ENCODE data around the gene KLHL5.

KLHL5 gene

DNA sequence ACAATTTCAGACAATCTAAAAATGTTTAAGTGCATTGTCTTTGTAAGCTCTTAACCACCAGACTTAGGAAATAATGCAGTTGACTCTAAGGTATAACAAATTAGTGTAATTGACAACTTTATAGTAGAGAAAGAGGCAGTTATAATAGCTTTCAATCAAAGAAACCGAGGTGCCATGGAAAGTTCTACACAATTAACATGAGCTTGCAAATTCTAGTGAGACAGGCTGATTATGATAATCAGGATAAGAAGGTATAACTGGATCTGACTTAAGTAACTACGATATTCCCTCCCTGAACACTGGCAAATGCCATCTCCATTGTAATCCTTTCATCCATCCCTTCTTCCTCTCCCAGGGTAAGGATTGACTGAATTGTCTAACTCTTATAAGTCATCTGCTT lies 11.4 kb upstream of the KLHL5 start:
- DNase-seq (ENCODE audit: low spot score in 2 of 2), result no peak
- in situ Hi-C loops (cut with MboI; ENCODE audit: low sequenced_read_pairs), result no loop called here
- peaks cover 45% of the 10 kb centered on the region for H3K4me1 ChIP-seq
- no peaks in the 10 kb centered on the region for H3K9me3 ChIP-seq
- no peaks in the 10 kb centered on the region; the same call in 1 of the 2 replicates for H3K36me3 ChIP-seq (replicated peaks)
- no peaks in the 10 kb centered on the region for H3K27me3 ChIP-seq (ENCODE audit: low read depth)
- H3K4me3 ChIP-seq, result no peak overlapping the region

DNA sequence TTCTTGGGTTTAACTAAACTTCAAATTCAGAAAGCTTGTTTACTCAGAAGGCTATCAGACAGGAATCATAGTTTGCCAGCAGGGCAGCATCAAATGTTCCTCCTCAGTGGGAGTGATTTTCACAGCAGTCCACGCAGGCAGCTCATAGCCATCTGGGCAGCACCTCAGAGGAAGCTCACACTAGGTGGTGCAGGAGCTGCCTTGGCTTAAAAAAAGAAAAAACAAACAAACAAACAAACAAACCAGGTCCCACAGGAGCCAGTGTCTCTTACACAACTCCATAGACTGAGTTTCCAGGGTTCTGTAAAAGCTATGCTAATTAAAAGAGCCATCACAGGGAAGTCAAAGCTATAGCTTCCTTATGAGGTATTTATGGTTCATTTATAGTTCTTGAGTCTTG lies 10.5 kb upstream of the KLHL5 start:
- peaks cover 45% of the 10 kb centered on the region for H3K4me1 ChIP-seq
- in situ Hi-C loops (cut with MboI; ENCODE audit: low sequenced_read_pairs), result no loop called here
- H3K27me3 ChIP-seq (ENCODE audit: low read depth), result no peaks in the 10 kb centered on the region
- DNase-seq (ENCODE audit: low spot score in 2 of 2), result no peak
- H3K36me3 ChIP-seq (replicated peaks), result no peaks in the 10 kb centered on the region; the same call in 1 of the 2 replicates
- H3K4me3 ChIP-seq, result no peak overlapping the region
- H3K9me3 ChIP-seq, result no peaks in the 10 kb centered on the region

DNA sequence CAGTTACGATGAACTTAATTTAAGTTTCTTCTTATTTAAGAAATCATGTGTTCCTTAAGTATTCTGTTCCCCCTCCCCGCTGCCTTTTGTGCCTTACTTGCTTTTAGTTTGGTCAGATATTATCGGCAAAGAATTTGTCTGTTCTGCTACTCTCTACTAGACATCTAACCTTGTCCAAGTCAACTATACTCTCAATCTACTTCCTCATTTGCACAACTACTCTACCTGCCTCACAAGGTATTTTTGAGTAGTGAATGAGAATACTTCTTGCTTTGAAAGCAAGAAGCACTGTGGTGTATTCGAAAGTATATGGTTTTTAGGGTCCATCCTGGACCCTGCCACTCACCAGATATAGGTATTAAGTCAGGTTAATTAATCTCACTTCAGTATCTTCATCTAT lies 8.0 kb upstream of the KLHL5 start:
- no peak overlapping the region for H3K4me3 ChIP-seq
- no peaks in the 10 kb centered on the region for H3K27me3 ChIP-seq (ENCODE audit: low read depth)
- H3K36me3 ChIP-seq (replicated peaks), result no peaks in the 10 kb centered on the region; the same call in 1 of the 2 replicates
- peaks cover 31% of the 10 kb centered on the region for H3K4me1 ChIP-seq
- no peaks in the 10 kb centered on the region for H3K9me3 ChIP-seq
- in situ Hi-C loops (cut with MboI; ENCODE audit: low sequenced_read_pairs), result no loop called here
- no peak for DNase-seq (ENCODE audit: low spot score in 2 of 2)

DNA sequence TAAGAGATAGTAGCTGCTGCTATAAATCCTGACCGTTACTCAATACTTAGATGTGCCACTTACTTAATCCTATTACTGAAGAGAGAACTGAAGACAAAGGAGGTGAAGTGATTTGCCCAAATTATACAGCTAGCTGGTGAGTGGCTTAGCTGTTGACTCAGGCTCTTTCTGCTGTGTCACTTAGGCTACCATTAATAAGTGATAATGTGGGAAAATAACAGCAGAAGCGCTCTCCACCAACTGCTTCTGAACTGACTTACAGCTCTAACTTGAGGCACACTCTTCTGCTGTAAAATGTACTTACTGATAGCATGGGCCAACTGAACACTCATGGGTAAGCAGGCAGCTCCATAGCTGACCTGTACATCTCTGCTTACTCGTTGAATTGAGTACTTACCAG lies 7.5 kb upstream of the KLHL5 start:
- Histone ChIP-seq H3K4me3 (no peak overlapping the region), H3K27me3 (ENCODE audit: low read depth) (no peaks in the 10 kb centered on the region), H3K4me1 (peaks cover 28% of the 10 kb centered on the region), H3K36me3 (replicated peaks) (no peaks in the 10 kb centered on the region), H3K9me3 (no peaks in the 10 kb centered on the region)
- peak; percentile 30 to 85 for DNase-seq (ENCODE audit: low spot score in 2 of 2)
- in situ Hi-C loops (cut with MboI; ENCODE audit: low sequenced_read_pairs), result no loop called here

DNA sequence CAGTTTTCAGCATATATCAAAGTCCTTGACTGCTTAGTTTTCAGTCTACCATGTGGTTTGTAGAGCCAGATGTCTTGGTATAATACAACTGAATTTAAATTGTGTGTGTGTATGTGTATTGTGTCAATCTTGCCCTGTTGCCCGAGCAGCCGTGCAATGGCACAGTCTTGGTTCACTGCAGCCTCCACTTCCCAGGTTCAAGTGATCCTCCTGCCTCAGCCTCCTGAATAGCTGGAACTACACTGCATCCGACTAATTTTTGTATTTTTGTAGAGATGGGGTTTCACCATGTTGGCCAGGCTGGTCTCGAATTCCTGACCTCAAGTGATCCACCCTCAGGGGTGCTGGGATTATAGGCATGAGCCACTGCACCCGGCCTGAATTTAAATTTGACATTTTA lies 6.0 kb upstream of the KLHL5 start:
- H3K9me3 ChIP-seq, result no peaks in the 10 kb centered on the region
- no peak for DNase-seq (ENCODE audit: low spot score in 2 of 2)
- no peaks in the 10 kb centered on the region for H3K36me3 ChIP-seq (replicated peaks)
- H3K4me3 ChIP-seq, result no peak overlapping the region
- H3K4me1 ChIP-seq, result peaks cover 23% of the 10 kb centered on the region
- in situ Hi-C loops (cut with MboI; ENCODE audit: low sequenced_read_pairs), result no loop called here
- H3K27me3 ChIP-seq (ENCODE audit: low read depth), result no peaks in the 10 kb centered on the region

DNA sequence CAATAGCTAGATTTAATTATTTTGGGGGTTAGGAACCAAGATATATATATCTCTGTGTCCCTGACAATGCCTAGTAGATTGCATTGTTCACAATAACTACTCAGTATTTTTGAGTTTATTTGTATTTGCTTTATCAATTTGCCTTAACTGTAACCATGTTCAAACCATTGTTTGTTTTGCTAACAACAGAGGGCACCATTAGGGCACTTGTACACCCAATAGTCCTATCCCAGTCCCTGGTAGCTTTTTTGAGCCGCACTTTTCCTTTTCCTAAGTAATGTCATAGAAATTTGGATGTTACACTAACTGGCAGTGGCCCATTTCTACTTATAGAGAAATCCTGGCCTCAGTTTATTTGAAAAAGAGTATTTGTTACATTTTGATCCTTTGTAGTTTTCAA lies 575 bp upstream of the KLHL5 start:
- H3K36me3 ChIP-seq (replicated peaks), result no peaks in the 10 kb centered on the region
- H3K9me3 ChIP-seq, result no peaks in the 10 kb centered on the region
- no peaks in the 10 kb centered on the region for H3K27me3 ChIP-seq (ENCODE audit: low read depth)
- in situ Hi-C loops (cut with MboI; ENCODE audit: low sequenced_read_pairs), result no loop called here
- no peak for DNase-seq (ENCODE audit: low spot score in 2 of 2)
- peaks cover 30% of the 10 kb centered on the region for H3K4me1 ChIP-seq
- no peak overlapping the region for H3K4me3 ChIP-seq

DNA sequence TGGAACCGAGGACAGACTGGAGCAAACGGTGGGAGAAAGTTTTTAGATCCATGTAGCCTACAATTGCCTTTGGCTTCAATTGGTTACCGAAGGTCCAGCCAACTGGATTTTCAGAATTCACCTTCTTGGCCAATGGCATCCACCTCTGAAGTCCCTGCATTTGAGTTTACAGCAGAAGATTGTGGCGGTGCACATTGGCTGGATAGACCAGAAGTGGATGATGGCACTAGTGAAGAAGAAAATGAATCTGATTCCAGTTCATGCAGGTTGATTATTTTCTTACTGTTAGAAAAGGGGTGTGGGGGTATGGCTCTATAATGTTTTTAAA lies 702 bp downstream of the KLHL5 start:
- H3K27me3 ChIP-seq (ENCODE audit: low read depth), result no peaks in the 10 kb centered on the region
- DNase-seq (ENCODE audit: low spot score in 2 of 2), result no peak
- peaks cover 30% of the 10 kb centered on the region for H3K4me1 ChIP-seq
- in situ Hi-C loops (cut with MboI; ENCODE audit: low sequenced_read_pairs), result no loop called here
- H3K36me3 ChIP-seq (replicated peaks), result no peaks in the 10 kb centered on the region
- no peaks in the 10 kb centered on the region for H3K9me3 ChIP-seq
- peak overlapping the region; percentile 11 for H3K4me3 ChIP-seq

DNA sequence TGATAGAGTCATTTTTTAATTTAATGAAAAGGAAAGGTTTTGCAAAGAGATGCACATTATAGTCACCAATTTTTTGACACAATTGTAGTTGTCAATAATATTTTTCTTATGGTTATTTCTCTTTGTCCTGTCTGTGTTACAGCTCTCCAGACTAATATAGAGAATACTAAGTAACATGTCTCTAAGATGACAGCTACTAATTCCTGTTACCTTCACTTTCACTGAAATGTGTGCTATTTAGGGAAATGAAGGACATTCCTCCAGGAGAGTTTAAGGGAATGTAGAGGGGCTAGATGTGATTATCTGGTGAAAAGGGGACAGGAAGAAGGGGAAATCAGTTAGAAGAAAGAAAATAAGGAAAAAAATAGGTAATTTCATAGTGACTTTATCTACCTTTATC lies 1.4 kb downstream of the KLHL5 start:
- Histone ChIP-seq H3K4me3 (no peak overlapping the region), H3K27me3 (ENCODE audit: low read depth) (no peaks in the 10 kb centered on the region), H3K36me3 (replicated peaks) (no peaks in the 10 kb centered on the region), H3K9me3 (no peaks in the 10 kb centered on the region), H3K4me1 (peaks cover 30% of the 10 kb centered on the region)
- no peak for DNase-seq (ENCODE audit: low spot score in 2 of 2)
- in situ Hi-C loops (cut with MboI; ENCODE audit: low sequenced_read_pairs), result no loop called here

DNA sequence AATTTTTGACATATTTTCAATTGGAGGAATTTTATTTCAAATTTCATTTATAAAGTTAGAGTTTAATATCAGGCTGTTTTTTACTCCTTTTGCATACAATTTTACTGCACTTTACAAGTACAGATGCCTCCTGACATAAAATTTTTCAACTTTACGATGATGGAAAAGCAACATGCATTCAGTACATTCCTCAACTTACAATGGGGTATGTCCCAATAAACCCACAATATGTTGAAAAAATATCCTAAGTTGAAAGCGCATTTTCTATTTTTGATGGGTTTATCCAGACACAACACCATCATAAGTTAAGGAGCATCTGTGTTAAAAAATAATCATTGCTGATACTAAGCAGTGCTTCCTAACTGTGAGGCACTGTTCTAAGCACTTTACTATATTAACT lies 4.3 kb downstream of the KLHL5 start:
- no peak overlapping the region for H3K4me3 ChIP-seq
- H3K36me3 ChIP-seq (replicated peaks), result no peaks in the 10 kb centered on the region
- peaks cover 26% of the 10 kb centered on the region for H3K4me1 ChIP-seq
- in situ Hi-C loops (cut with MboI; ENCODE audit: low sequenced_read_pairs), result no loop called here
- H3K27me3 ChIP-seq (ENCODE audit: low read depth), result no peaks in the 10 kb centered on the region
- H3K9me3 ChIP-seq, result no peaks in the 10 kb centered on the region
- DNase-seq (ENCODE audit: low spot score in 2 of 2), result no peak

DNA sequence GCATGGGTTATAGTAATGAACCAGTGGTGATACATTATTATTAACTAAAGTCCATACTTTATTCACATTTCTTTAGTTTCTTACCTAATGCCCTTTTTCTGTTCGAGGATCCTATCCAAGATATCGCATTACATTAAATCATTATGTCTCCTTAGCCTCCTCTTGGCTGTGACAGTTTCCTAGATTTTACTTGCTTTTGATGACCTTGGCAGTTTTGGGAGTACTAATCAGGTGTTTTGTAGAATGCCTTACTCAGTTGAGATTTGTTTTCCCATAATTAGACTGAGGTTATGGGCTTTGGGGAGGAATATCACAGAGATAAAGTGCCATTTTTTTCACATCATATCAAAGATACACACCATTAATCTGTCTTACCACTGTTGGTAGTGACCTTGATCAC lies 5.0 kb downstream of the KLHL5 start:
- no peaks in the 10 kb centered on the region for H3K27me3 ChIP-seq (ENCODE audit: low read depth)
- no peaks in the 10 kb centered on the region for H3K9me3 ChIP-seq
- H3K4me1 ChIP-seq, result peaks cover 19% of the 10 kb centered on the region
- in situ Hi-C loops (cut with MboI; ENCODE audit: low sequenced_read_pairs), result no loop called here
- no peak overlapping the region for H3K4me3 ChIP-seq
- H3K36me3 ChIP-seq (replicated peaks), result no peaks in the 10 kb centered on the region
- no peak for DNase-seq (ENCODE audit: low spot score in 2 of 2)

DNA sequence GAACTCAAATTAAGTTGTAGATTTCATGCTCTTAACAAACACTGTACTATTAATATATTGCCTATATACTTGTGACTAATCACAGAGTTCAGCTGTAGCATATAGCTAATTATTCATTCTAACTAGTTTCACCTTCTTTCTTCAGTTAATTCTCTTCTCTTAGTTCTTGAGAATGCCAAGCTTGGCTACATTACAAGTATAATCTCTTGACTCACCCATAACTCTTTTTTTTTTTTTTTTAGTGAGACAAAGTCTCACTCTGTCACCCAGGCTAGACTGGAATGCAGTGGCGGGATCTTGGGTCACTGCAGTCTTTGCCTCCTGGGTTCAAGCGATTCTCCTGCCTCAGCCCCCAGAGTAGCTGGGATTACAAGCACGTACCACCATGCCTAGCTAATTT lies 5.4 kb downstream of the KLHL5 start:
- no peaks in the 10 kb centered on the region for H3K27me3 ChIP-seq (ENCODE audit: low read depth)
- no peak for DNase-seq (ENCODE audit: low spot score in 2 of 2)
- H3K4me1 ChIP-seq, result peaks cover 16% of the 10 kb centered on the region
- H3K4me3 ChIP-seq, result no peak overlapping the region
- H3K9me3 ChIP-seq, result no peaks in the 10 kb centered on the region
- in situ Hi-C loops (cut with MboI; ENCODE audit: low sequenced_read_pairs), result no loop called here
- H3K36me3 ChIP-seq (replicated peaks), result no peaks in the 10 kb centered on the region

DNA sequence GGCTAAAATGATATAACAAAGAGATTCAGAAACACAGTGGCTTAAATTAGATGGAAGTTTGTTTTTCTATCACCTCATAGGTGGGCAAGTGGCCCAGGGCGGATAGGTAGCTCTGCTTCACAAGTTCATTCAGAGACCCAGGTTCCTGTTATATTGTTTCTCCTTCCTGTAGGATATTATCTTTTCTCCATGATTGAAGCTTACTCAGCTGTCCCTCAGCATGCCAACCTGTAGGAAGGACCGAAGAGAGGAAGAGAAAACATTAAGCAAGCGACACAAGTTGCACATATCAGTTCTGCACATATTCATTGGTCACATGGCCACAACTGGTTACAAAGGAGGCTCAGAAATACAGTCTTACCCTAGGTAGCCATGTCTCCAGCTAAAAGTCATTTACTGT lies 6.9 kb downstream of the KLHL5 start:
- H3K36me3 ChIP-seq (replicated peaks), result no peaks in the 10 kb centered on the region
- in situ Hi-C loops (cut with MboI; ENCODE audit: low sequenced_read_pairs), result no loop called here
- no peak overlapping the region for H3K4me3 ChIP-seq
- H3K9me3 ChIP-seq, result no peaks in the 10 kb centered on the region
- DNase-seq (ENCODE audit: low spot score in 2 of 2), result no peak
- H3K4me1 ChIP-seq, result 0 out of 2 replicates have a peak, but pooled peaks cover 3% of the 10 kb centered on the region
- H3K27me3 ChIP-seq (ENCODE audit: low read depth), result no peaks in the 10 kb centered on the region

DNA sequence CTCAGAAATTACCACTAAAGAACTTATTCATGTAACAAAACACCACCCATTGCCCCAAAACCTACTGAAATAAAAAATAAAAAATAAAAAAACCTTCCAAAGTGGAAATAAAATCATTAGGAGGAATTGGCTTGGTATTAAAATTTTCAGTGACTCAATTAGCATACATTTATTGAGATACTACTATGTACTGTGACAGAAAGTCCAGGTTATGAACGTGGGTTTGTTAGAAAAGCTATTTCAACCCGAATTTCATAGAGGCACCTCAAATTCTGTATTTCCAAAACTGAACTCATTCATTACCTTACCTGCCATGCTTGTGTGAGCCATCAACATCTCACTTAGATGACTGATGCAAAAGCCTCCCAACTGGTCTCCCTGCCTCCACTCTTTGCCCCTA lies 16.8 kb downstream of the KLHL5 start:
- H3K4me1 ChIP-seq, result peaks cover 11% of the 10 kb centered on the region
- in situ Hi-C loops (cut with MboI; ENCODE audit: low sequenced_read_pairs), result no loop called here

DNA sequence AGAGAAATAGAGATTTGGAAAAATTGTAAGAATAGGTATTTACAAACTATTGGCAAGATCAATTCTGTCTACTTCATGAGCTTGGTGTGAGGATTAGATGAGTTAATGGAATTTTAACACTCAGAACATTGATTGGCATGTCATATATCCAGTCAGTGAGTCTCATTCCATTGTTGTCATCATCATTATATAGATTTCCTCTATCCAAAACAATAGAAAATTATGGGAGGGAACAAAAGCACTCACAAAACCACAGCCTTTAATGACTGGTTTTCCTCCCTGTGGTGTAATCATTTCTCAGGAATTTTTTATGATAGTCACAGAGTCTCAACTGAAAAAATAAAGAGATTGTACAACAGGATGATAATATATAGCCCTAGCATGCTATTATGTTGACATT lies 21.1 kb downstream of the KLHL5 start:
- in situ Hi-C loops (cut with MboI; ENCODE audit: low sequenced_read_pairs), result no loop called here
- DNase-seq (ENCODE audit: low spot score in 2 of 2), result peak in 1 of 2 experiments; percentile 30
- Histone ChIP-seq H3K36me3 (replicated peaks) (peaks cover 14% of the 10 kb centered on the region), H3K4me3 (no peak overlapping the region), H3K9me3 (no peaks in the 10 kb centered on the region), H3K4me1 (peaks cover 11% of the 10 kb centered on the region), H3K27me3 (ENCODE audit: low read depth) (no peaks in the 10 kb centered on the region)

More for the DNA sequence above, 16.8 kb downstream of the KLHL5 start:
- H3K27me3 ChIP-seq (ENCODE audit: low read depth), result no peaks in the 10 kb centered on the region
- no peaks in the 10 kb centered on the region for H3K9me3 ChIP-seq
- DNase-seq (ENCODE audit: low spot score in 2 of 2), result no peak
- H3K4me3 ChIP-seq, result no peak overlapping the region
- peaks cover 5% of the 10 kb centered on the region; the same call in 1 of the 2 replicates for H3K36me3 ChIP-seq (replicated peaks)

DNA sequence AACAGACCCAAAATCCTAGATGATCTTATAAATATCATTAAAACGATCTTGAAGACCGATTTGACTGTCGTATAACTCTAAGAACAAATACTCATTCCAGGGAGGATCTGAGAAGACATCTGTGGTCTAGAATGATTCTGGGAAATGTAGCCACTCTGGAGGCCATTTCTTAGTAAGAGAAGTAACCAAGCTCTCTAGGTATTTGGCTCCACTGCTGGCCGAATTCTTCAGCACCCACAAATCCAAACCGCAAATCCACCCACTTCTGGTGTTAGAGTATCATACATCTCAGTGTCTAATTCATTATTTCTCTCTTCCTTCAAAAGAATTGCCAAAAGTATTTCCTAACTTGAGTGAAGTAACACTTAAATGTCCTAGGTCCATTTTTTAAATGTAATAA lies 23.9 kb downstream of the KLHL5 start:
- DNase-seq (ENCODE audit: low spot score in 2 of 2), result no peak
- in situ Hi-C loops (cut with MboI; ENCODE audit: low sequenced_read_pairs), result no loop called here
- Histone ChIP-seq H3K9me3 (no peaks in the 10 kb centered on the region), H3K4me1 (peaks cover 11% of the 10 kb centered on the region), H3K36me3 (replicated peaks) (peaks cover 14% of the 10 kb centered on the region), H3K27me3 (ENCODE audit: low read depth) (no peaks in the 10 kb centered on the region), H3K4me3 (no peak overlapping the region)

All from HAP-1 (cell line).